Cardiac fibroblast (primary cell): Measurements from ENCODE around the gene AFF1.

ENCODE experiments used
- DNase-seq, 2 donors: peaks; one replicate each; pipeline versions ENCODE4 v3.0.0 to v3.0.0-alpha.2; 2010; ENCODE audit warnings: low read depth in 2 of 2
- H3K4me3 ChIP-seq, 2 donors: replicated peaks in 1 of 2; 1 replicate in 1 of 2; 2 replicates in 1 of 2; pipeline ENCODE4 v1.5.1; 2011; ENCODE audit warnings: low read depth in 2 of 2, low read length in 2 of 2, mild to moderate bottlenecking in 2 of 2, moderate library complexity in 1 of 2
- CTCF ChIP-seq: IDR thresholded peaks from one replicate; pipeline ENCODE4 v1.5.1; 2011; ENCODE audit warnings: low read depth, mild to moderate bottlenecking, low read length, inconsistent platforms

The AFF1 gene

GRCh38 chr4:86894455-86894854 lies 40.4 kb upstream of the AFF1 start:
- DNase-seq, result peak; percentile 28 to 63
- no peak for TF ChIP-seq CTCF
- H3K4me3 ChIP-seq, result no peak overlapping the region

GRCh38 chr4:86895692-86896488 lies 38.9 kb upstream of the AFF1 start:
- H3K4me3 ChIP-seq, result no peak overlapping the region
- TF ChIP-seq CTCF, result peak; percentile 58
- DNase-seq, result peak; percentile 84 to 85

- H3K4me3 ChIP-seq, result no peak overlapping the region
- DNase-seq, result peak in 1 of 2 donors; percentile 25
- no peak for TF ChIP-seq CTCF
Observed at GRCh38 chr4:86896596-86896995, 38.2 kb upstream of the AFF1 start.

GRCh38 chr4:86898562-86898961 lies 36.2 kb upstream of the AFF1 start:
- peak; percentile 17 for TF ChIP-seq CTCF
- peak; percentile 48 for DNase-seq
- no peak overlapping the region for H3K4me3 ChIP-seq

GRCh38 chr4:86901864-86902263 lies 32.9 kb upstream of the AFF1 start:
- TF ChIP-seq CTCF, result no peak
- no peak overlapping the region for H3K4me3 ChIP-seq
- no peak for DNase-seq

GRCh38 chr4:86908251-86908657 lies 26.6 kb upstream of the AFF1 start:
- peak; percentile 66 to 73 for DNase-seq
- no peak for TF ChIP-seq CTCF
- H3K4me3 ChIP-seq, result no peak overlapping the region
